NCI-H187 treated with DMSO at 0.1 percent for 48 hours (cell line): Measurements from ENCODE around the gene ANKS6.

ENCODE experiments used
- DNase-seq: peaks from one replicate; lab custom pipeline; 2025; lab: John Stamatoyannopoulos, UW

Gene ANKS6

DNA sequence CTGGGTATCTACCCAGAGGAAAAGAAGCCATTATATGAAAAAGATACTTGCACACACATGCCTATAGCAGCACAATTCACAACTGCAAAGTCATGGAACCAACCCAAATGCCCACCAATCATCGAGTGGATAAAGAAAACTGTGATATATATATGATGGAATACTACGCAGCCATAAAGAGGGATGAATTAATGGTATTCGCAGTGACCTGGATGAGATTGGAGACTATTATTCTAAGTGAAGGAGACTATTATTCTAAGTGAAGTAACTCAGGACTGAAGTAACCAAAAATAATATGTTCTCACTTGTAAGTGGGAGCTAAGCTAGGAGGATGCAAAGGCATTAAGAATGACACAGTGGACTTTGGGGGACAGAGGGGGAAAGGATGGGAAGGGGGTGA lies 57.6 kb downstream of the ANKS6 start:
- no peak for DNase-seq

DNA sequence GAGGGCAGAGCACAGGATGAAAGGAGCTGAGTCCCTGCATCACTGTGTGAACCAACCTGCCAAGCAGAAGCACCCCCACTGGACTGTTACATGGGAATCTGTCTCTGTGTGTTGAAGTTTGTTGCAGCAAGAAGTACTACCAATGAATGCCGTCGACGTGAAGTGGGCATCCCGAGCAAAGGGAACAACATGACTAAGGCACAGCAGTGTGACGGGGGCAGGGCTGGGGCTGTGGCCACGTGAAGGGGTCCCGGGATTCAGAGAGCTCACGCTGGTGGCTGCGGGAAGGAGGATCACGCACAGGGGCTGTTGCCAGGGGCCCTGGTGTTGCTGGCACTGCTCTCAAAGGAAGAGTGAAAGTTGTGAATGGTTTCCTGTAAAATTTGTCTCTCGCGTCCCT lies 60.1 kb downstream of the ANKS6 start:
- DNase-seq: no peak

DNA sequence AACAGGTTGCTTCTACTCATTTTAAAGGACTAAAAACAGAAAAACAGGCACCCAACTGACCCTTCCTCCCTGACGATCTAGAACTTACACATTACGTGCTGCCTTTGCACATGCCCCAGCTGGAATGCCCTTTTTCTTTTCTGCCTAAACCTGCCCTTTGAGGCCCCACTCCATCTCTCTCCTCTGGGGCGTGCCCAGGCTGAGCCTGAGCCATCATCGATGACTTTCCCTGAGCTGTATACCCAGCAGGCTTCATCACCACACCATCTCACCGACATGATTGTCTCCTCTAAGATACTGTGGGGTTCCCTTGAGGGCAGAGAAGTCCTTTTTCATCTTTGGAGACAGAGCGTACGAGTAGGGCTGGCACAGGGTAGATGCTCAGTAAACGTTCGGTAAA lies 63.6 kb downstream of the ANKS6 start:
- no peak for DNase-seq

DNA sequence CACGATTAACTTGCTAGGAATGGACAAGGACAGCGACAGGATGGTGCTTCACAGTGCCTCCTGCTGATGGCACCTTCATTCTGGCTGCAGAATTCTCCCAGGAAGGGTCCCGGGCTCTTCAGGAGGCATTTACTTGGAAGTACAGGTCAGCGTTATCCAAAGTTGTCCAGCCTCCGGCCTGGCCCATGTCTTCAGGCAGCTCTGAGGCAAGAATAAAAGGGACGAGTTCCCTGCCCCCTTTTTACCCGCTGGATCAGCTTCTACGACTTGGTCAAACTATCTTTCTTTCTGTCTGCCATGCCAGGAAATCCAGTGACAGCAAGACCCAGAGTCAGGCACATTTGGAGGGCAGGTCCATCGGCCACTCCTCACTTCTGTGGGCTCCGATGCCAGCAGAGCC lies 64.3 kb downstream of the ANKS6 start:
- DNase-seq: no peak

DNA sequence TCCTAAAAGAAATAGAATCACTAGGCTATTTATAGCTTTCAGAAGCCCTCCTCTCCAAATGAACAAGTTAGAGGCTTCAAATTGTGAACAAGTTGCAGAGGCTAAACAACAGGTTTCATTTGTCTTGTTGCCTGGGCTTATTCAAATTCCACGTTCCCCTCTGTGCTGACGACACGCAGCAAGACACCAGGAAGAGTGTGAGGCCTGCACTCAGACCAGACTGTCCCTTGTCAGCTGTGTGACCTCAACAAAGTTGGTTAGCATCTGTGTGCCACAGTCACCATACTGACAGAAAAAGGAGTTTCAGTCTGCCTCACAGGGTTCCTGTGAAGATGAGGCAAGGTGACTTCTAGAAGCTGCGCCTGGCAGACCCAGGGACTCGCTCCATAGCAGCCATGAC lies 65.5 kb downstream of the ANKS6 start:
- DNase-seq: no peak

DNA sequence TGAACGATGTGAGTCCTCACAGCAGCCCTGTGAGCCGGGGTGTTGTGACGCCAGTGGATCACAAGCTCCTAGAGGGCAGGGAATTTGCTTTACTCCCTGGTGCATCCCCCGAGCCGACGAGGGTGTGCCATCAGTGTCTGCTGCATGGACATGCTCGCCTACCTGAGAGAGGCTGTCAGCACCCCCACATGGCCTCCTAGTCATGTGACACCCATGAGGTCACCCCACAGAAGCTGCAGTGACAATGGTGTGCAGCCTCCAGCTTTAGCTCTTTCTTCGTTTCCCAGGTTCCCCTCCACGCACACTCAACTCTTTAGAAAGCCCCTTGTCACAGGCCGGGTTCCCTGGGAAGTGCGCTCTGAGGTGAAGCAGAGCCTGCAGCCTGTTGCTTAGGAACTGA lies 67.9 kb downstream of the ANKS6 start:
- DNase-seq: no peak

DNA sequence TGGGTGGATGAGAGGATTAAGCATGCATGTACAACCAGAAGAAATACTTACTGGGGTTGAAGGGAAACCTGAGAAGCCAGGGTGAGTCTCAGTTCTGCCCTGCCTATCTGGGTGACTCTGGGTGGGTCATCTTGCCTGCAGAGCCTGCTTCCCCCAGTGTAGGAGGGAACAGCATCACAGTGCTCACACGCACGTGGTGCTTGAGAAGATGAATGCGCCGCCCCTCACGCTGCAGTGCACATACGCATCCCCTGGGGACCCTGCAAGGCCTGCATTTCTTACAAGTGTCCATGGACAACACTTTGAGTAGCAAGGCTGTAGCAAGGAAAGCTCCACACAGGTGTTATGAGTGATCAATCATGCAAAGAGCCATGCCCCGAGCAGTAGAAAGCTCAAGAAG lies 68.9 kb downstream of the ANKS6 start:
- no peak for DNase-seq

DNA sequence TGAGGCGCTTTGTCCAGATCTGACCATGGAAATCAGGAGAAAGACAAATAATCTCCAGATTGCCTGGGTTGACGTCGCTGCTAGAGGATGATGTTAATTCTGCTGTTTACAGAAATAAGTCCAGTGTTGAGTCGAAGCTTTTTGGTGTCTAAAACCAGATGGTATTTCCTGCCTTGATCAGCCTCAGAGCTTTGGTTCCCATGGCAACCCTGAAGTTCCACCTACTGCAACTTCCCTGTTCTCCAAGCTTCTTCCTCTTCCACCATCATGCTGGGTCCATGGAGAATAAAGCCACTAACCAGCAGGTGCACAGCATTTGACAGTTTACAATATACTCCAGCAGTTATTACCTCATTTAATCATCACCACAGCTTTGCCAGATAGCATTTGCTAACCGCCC lies 69.6 kb downstream of the ANKS6 start:
- DNase-seq: no peak

DNA sequence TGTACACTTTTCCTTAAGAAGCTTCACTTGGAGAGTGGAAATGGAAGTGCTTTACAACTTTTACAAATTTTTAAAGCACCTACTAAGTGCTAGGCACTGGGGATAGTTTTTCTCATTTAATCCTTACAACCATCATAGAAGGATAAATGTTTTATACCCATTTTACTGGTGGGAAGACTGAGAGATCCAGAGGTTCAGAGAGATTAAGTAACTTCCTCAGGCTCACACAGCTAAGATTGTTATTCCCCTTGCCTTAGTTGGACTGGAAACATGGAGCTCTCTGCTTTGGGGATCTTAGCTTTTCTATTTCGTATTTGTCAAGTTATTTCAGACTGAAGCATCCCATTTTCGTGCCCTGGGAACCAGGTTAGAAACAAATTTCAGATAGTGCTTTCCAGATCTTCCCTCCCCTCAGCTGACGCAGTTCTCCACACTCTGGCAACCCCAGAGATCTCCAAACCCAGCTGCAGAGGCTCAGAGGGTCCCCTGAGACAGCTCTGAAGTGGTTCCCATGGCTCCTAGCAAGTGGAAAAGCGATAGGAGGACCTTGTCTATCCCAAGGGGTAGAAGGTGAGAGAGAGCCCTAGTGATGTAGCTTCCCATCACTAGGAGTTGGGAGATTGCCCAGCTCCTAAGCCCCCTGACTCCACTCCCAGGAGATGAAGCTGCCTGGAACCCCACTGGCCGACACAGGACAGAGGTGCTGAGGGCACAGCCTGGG lies 71.4 kb downstream of the ANKS6 start:
- DNase-seq: no peak

DNA sequence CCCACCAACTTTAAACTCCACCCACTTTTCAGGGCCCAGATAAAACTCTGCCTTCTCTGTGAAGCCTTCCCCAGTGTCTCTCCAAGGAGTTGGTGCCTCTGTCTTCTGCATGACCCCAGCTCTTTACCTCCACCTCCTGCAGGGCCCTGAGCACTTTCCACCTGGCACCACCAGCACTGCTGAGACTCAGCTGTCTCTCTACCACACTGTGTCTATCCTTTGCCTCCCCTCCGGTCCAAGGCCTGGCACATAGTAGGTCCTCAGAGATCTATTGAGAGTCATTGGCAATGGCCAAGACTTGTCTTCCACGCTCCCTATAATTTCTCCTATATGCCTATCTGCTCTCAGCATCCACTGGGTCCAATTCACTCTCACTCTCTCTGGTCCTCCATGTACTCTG lies 74.7 kb downstream of the ANKS6 start:
- no peak for DNase-seq

DNA sequence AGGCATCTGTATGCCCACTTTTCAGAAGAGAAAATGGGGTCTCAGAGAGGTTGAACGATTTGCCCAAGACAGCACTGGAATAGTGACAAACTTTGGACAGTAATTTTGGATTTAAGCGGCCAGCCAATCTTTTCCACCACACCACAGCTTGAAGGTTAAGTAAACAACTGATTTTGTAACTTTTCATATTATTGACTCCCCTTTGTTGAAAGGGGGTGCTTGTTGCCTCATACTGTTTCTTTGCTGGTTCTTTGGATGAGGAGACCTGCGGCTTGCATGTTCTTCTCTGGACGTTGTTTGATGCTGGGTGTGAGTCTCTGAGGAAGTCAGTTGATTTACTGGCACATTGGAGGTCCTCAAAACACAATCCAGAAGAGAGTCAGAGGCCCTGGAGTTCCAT lies 76.0 kb downstream of the ANKS6 start:
- no peak for DNase-seq

DNA sequence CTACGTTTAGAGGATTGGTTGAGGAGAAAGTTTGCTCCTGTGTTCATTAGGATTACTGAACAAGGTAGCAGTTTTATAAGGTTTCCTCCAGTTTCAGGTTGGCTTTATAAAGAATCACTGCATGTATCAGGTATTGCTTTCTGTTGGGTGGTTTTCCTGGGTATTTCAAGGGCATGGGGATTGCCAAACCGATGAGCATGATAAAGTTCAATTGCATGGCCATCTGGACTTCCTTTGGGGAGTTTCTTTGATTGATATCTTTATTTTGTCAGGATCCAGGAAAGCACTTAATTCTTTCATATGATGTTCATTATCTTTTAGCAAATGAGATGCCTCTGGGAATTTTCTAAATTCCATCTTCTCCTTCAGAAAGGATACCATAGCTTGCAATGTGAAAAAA lies 77.3 kb downstream of the ANKS6 start:
- no peak for DNase-seq

DNA sequence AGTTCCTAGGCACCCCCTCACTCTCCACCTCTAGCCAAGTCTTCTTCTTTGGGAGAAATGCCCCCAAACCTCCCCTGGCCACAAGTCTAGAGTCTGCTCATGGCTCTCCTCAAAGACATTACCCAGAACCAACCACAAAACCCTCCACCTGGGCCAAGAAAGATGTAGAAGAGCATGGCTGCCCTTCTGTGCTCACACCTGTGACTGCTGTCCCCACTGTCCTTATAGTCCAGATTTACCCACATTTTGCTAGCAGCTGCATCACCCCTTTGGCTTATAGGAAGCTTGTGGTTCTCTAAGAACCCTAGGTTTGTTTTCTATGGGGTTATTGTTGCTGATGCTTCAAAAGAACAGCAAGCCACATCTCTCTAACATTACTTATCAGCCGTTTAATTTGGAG lies 81.5 kb downstream of the ANKS6 start:
- no peak for DNase-seq

DNA sequence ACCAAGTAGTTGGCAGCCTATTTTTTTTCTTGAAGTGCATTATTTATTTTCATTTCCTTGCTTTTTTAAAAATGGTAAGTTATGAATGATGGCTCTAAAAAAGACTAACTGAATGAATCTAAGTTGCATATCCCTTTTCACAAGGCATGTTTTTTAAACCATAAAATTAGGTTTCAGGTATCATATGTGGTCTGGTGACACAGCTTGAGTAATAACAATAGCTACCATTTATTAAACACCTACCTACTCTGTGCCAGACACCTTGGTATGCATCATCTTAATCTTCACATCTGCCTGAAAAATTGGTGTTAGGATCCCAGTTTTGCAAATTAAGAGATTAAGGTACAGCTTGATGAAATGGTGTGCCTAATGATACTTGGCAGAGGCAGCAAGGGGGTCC lies 83.4 kb downstream of the ANKS6 start:
- no peak for DNase-seq

DNA sequence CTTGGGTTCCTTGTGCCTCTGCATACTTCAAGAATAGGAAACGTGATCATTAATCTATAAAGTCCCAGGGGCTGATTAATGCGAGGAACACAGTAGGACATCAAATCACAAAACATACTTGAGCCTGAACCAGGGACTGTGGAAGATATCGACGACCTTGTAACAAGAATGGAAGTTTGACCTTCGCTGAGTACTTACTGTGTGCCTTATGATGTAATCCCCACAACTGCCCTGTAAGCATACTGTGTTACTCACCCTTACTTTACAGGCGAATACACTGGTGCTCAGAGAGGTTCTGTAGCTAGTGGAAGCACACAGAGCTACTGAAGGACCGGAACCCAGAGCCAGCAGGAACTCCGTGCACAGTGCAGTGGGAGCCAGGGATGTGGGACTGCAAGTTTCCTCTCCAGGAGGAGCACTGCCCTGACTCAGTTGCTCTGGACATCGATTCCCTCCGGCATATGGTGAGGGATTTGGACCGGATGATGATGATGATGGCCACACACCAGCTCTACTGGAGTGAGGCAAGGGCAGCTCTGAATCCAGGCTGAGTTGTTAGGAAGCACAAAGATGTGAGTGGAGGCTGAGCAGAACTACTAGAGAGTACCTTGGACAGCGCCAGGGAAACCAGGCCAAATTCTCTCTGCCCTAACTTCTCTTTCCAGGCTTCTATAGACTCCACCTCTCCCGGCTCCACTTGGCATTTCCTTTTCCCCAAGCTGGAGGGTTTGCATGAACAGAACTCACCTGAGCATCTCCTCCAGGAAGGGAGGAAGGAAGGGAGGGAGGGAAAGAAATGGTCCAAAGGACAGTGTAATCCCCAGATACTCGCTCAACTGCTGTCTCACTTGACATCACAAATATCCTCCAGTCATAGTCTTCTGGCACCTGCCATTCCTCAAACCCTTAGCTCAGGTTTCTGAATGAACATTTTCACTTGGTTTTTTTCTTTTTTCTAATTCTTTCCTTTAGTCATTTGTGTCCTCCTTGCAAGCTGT lies 86.1 kb downstream of the ANKS6 start:
- DNase-seq: no peak

DNA sequence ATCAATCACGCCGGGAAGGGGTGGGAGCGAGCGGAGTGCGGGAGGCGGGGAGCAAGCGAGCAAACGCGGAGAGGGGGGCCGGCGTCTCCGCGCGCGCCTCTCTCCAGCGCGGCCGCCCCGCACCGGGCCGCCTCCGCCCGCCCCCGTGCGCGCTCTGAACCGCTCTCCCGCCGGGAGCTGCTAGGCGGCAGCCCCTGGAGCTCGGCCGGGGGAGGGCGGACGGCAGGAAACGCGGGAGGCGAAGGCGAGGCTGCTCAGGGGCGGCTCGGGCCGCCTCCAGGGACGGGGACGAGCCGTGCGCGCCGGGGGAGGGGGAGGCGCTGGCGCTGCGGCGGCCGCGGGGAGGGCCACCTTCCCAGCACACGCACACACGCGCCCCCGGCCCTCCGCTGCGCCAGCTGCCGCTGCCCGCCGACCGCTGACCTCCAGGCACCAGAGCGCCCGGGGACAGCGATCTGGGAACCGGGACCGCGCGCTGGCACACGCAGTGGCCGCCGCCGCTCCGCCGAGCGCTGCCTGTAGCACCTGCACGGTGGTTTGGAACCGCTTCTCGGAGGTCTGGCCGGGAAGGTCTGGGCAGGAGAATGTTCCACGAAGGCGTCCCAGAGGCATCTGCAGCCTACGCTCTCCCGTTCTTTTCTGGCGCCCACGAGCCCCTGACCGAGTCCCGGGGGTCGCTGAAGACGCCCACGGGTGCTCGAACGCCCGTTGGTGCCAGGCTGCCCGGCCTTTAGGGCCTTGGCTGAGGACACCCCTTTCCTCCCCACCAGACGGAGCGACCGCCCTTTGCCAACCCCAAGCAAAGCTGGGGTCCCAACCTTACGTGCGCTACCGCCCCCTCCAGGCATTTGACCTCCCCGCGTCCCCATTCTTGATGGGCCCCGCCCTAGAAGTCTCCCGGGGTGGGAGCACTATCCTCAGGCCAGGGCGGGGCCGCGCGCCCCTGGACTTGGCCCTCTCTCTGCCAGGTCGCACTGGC lies 87.1 kb downstream of the ANKS6 start, which contains the start of gene GABBR2:
Gene GABBR2 (minus strand): TSS at position 3 of the 979 bp plus-strand sequence. CDS start 198 bp downstream, outside the sequence.
- no peak for DNase-seq

DNA sequence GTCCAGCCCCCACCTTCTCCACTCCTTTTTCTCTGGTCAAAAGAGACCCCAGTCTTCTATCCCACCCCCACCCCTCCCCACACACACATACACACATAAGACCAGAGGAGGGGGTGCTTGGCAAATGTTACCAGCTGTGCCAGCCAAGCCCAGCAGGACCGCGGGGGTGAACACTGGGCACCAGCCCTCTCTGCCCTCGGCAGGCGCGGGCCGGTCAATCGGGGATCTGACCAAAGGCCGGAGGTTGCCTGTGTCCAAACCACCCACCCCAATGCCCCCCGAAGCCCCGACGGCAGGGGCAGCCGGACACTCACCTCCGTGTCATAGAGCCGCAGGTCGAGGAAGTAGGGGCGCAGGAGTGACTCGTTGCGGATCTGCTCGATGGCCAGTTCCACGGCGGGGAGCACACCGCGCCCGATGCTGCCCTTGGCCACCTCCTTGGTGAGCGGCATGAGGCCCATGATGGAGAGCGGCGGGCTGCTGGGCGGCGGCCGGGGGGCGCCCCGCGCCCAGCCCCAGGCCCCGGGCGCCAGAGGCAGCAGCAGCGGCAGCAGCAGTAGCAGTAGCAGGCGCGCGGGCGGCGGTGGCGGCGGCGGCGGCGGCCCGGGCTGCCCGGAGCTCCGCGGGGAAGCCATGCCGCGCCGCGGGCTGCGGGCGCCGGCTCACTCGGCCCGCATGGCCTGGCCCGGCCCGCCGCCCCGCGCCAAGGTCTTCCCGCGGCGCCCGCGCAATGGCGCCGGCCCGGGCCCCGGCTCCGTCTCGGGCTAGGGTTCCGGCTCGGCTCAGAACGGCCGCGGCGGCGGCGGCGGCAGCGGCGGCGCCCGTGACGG lies 88.0 kb downstream of the ANKS6 start:
- no peak for DNase-seq

DNA sequence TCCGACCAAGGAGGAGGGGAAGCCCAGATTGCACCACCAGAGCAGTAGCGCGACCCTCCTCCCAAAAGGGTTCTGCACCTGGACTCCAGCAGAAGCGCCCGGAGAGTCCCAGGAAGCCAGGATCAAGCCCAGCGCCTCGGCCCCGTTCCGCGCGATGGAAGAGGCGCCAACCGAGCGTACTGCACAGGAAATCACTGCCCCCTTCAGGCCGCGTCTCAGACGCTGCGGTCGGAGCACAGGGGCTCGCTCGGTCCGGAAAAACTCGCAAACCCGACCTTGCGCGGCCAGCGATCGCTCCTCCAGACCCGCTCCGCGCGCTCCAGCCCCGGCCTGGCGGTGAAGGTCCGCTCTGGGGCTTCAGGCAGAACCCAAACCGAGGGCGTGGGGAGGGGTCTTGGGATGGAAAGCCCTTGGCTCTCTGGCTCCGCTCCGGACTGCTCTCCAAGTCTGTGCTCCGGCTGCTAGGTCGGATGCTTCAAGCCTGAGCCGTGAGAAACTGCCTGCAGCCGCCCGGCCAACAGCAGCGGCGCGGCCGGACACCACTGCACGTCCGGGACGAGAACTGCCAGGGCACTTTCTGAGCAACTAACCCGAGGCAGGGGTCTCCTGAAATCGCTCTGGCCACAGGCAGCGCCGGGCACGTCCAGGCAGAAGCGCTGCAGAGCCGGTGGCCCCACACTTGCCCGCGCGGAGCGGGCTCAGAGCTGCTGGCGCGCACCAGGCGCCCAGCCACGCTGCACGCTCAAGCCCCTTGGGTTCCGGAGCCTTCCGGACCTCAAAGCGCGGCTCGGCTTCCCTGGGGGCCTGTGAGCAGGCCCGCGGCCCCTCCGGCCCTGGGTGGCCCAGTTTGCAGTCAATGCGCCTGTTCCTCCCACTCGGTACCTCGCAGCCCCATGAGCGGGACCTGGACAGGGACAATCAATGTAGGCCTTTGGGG lies 88.9 kb downstream of the ANKS6 start:
- DNase-seq: no peak

DNA sequence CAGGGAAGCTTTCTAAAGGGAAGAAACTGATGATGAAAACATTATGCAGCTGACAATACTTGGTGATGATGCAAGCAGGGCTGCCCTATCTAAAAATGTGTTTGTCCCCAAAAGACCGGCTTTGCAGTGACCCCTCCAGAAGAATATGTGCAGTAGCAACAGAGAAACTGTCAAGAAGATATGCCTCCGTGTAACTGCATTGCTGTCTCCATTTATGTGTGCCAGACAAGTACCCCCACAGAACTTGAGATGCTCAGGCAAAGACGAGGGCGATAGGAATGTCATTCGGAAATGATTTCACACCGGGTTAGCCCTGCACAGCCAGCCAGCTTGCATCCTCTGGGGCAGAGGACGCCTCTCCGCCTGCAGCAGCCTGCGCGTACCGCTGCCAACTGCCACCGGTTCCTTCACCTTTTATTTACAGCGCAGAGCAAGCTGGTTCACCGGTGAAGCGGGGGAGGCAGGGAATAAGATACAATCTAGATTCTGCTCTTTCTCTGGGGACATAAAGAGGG lies 89.6 kb downstream of the ANKS6 start:
- no peak for DNase-seq
